GM12872 (cell line): ENCODE results near the gene CNIH4.

Source experiments
- CTCF ChIP-seq: IDR thresholded peaks from 3 replicates; pipeline ENCODE4 v1.5.1; 2011; ENCODE audit warnings: low read depth, mild to moderate bottlenecking, low read length, moderate library complexity; ENCODE audit not compliant: insufficient read depth

The CNIH4 gene

GRCh38 chr1:224411766-224412165 is 55.1 kb downstream of the CNIH4 start:
- no peak for TF ChIP-seq CTCF

- no peak for TF ChIP-seq CTCF
Measured at GRCh38 chr1:224420106-224420505, 63.4 kb downstream of the CNIH4 start.

- no peak for TF ChIP-seq CTCF
Measured at GRCh38 chr1:224425279-224425884, 68.7 kb downstream of the CNIH4 start.

- no peak for TF ChIP-seq CTCF
Measured at GRCh38 chr1:224427346-224427745, 70.7 kb downstream of the CNIH4 start.
